Common myeloid progenitor, CD34-positive (primary cell): ENCODE results near the gene UPK3A.

Source experiments
- CTCF ChIA-PET: fragments of 350-600 bp; sonication (Branson Sonifier 250); formaldehyde crosslinking; loops from one replicate; lab custom pipeline; 2021; ENCODE audit warnings: antibody characterized with exemption; lab: Charles Lee
- POLR2A ChIA-PET: fragments of 350-600 bp; sonication (Branson Sonifier 250); formaldehyde crosslinking; loops from one replicate; lab custom pipeline; 2021; ENCODE audit warnings: antibody characterized with exemption; lab: Charles Lee
- DNase-seq, 3 donors: peaks; one replicate each; pipeline versions ENCODE4 v3.0.0 to v3.0.0-alpha.2; 2013
- H3K27ac ChIP-seq, 2 experiments: 1 replicate in 1 of 2; 2 replicates in 1 of 2; pipeline ENCODE4 v1.7.0; 2013; ENCODE audit warnings: inconsistent platforms in 2 of 2, low read length in 2 of 2, mild to moderate bottlenecking in 2 of 2, low read depth in 1 of 2, moderate library complexity in 1 of 2; ENCODE audit not compliant: severe bottlenecking in 2 of 2, insufficient read depth in 1 of 2, poor library complexity in 1 of 2
- H3K27me3 ChIP-seq, 5 experiments: replicated peaks in 2 of 5; 1 replicate in 3 of 5; 2 replicates in 2 of 5; pipeline versions ENCODE4 v1.6.1 to v1.7.0; 2013; ENCODE audit warnings: low read length in 4 of 5, mild to moderate bottlenecking in 2 of 5, moderate library complexity in 2 of 5, inconsistent platforms in 1 of 5; ENCODE audit not compliant: insufficient read depth in 5 of 5, control insufficient read depth in 4 of 5
- H3K36me3 ChIP-seq, 4 experiments: 1 replicate in 2 of 4; 2 replicates in 2 of 4; pipeline versions ENCODE4 v1.6.1 to v1.7.0; 2013; ENCODE audit warnings: low read length in 3 of 4, control low read depth in 1 of 4, mild to moderate bottlenecking in 1 of 4; ENCODE audit not compliant: control insufficient read depth in 4 of 4, insufficient read depth in 4 of 4
- H3K4me1 ChIP-seq, 4 experiments: 1 replicate in 3 of 4; 2 replicates in 1 of 4; pipeline versions ENCODE4 v1.6.1 to v1.7.1; 2013; ENCODE audit warnings: low read length in 3 of 4, mild to moderate bottlenecking in 3 of 4, control low read depth in 1 of 4, inconsistent platforms in 1 of 4, moderate library complexity in 1 of 4; ENCODE audit not compliant: control insufficient read depth in 4 of 4, insufficient read depth in 4 of 4; ENCODE audit errors: control extremely low read depth in 1 of 4
- H3K4me3 ChIP-seq, 7 experiments: 1 replicate in 4 of 7; 2 replicates in 3 of 7; pipeline versions ENCODE4 v1.5.1 to v1.7.0; 2013; ENCODE audit warnings: mild to moderate bottlenecking in 7 of 7, low read length in 6 of 7, moderate library complexity in 6 of 7, inconsistent platforms in 2 of 7, low read depth in 2 of 7, control low read depth in 1 of 7; ENCODE audit not compliant: insufficient read depth in 4 of 7, control insufficient read depth in 1 of 7; ENCODE audit errors: extremely low read depth in 1 of 7
- H3K9me3 ChIP-seq, 5 experiments: 1 replicate in 4 of 5; 2 replicates in 1 of 5; pipeline versions ENCODE4 v1.6.1 to v1.7.1; 2013; ENCODE audit warnings: low read length in 4 of 5, mild to moderate bottlenecking in 2 of 5, inconsistent platforms in 1 of 5, low read depth in 1 of 5, moderate library complexity in 1 of 5; ENCODE audit not compliant: control insufficient read depth in 4 of 5, insufficient read depth in 2 of 5; ENCODE audit errors: control extremely low read depth in 1 of 5
- WGBS: methylation state at CpG from one replicate; pipeline ENCODE4 v1.1.5; 2013; ENCODE audit not compliant: insufficient coverage; 5-methylcytosine and 5-hydroxymethylcytosine counted together

Gene UPK3A

GRCh38 chr22:45340323-45340722 lies 55.6 kb downstream of the UPK3A start:
- H3K36me3 ChIP-seq, result peaks cover 0 to 33% (median 13%) of the 10 kb centered on the region in 4 experiments
- DNase-seq, result no peak
- ChIA-PET POLR2A (no interaction called here), CTCF (no interaction called here)
- H3K4me3 ChIP-seq, result no peak overlapping the region
- H3K27ac ChIP-seq, result no peak overlapping the region
- no peaks in the 10 kb centered on the region for H3K27me3 ChIP-seq
- H3K4me1 ChIP-seq, result peaks cover 2 to 39% (median 21%) of the 10 kb centered on the region in 4 experiments
- no peaks in the 10 kb centered on the region for H3K9me3 ChIP-seq
- WGBS, result 89% methylated on average over 8 of the region's 8 CpGs

GRCh38 chr22:45341498-45341897 lies 56.7 kb downstream of the UPK3A start:
- Histone ChIP-seq H3K27me3 (no peaks in the 10 kb centered on the region), H3K27ac (peak overlapping the region; percentile 37 to 59), H3K4me1 (peaks cover 2 to 27% (median 13%) of the 10 kb centered on the region in 4 experiments), H3K9me3 (no peaks in the 10 kb centered on the region), H3K36me3 (peaks cover 3 to 25% (median 13%) of the 10 kb centered on the region in 4 experiments), H3K4me3 (no peak overlapping the region)
- WGBS, result 23% methylated on average over 6 of the region's 6 CpGs
- DNase-seq, result peak; percentile 32 to 79 (median 40)
- ChIA-PET POLR2A (no interaction called here), CTCF (interaction anchor here (1.0 to 1.6 kb wide), 5 partner anchors 8 to 93 kb away, joined by 3 to 4 read pairs (median 3); no protein-coding TSS in a partner anchor)

- CTCF ChIA-PET, result interaction anchor here (0.9 to 1.5 kb wide), 4 partner anchors 9 to 77 kb away, joined by 3 to 6 read pairs (median 5); no protein-coding TSS in a partner anchor
- POLR2A ChIA-PET, result no interaction called here
- Histone ChIP-seq H3K9me3 (no peaks in the 10 kb centered on the region), H3K4me1 (peaks cover 0 to 14% (median 3%) of the 10 kb centered on the region in 4 experiments), H3K27me3 (no peaks in the 10 kb centered on the region), H3K36me3 (peaks cover 3 to 22% (median 13%) of the 10 kb centered on the region in 4 experiments), H3K27ac (no peak overlapping the region), H3K4me3 (no peak overlapping the region)
- 92% methylated on average over 6 of the region's 8 CpGs for WGBS
- no peak for DNase-seq
These were observed 58.4 kb downstream of the UPK3A start for GRCh38 chr22:45343143-45343542.

GRCh38 chr22:45344334-45344733 lies 59.6 kb downstream of the UPK3A start:
- DNase-seq, result peak; percentile 32 to 61 (median 45)
- ChIA-PET CTCF (interaction anchor here (0.9 to 1.5 kb wide), 5 partner anchors 10 to 89 kb away, joined by 3 to 6 read pairs (median 5); no protein-coding TSS in a partner anchor), POLR2A (no interaction called here)

More at GRCh38 chr22:45344334-45344733, 59.6 kb downstream of the UPK3A start:
- 44% methylated on average over 4 of the region's 5 CpGs for WGBS
- Histone ChIP-seq H3K9me3 (no peaks in the 10 kb centered on the region), H3K27me3 (no peaks in the 10 kb centered on the region), H3K36me3 (peaks cover 3 to 22% (median 12%) of the 10 kb centered on the region in 4 experiments), H3K27ac (no peak overlapping the region), H3K4me1 (peaks cover 0 to 14% (median 3%) of the 10 kb centered on the region in 4 experiments), H3K4me3 (no peak overlapping the region)
